Dedifferentiated amniotic fluid mesenchymal stem cell (primary cell): ENCODE data around the gene SERPINB13.
"Not testable (repeated sequence)": the region's sequence is repeated elsewhere in the genome, so short reads cannot be mapped to it uniquely, and the experiment has no call there.

Experiments used
- DNase-seq: peaks from one replicate; pipeline ENCODE4 v3.0.0-alpha.2; 2016; ENCODE audit errors: extremely low spot score

SERPINB13 gene

GRCh38 chr18:63590966-63591695, 4.0 kb downstream of the SERPINB13 start:
- no peak for DNase-seq

GRCh38 chr18:63591725-63592124, 4.6 kb downstream of the SERPINB13 start:
- no peak for DNase-seq

GRCh38 chr18:63592471-63592870, 5.3 kb downstream of the SERPINB13 start:
- no peak for DNase-seq

GRCh38 chr18:63596964-63597363, 9.8 kb downstream of the SERPINB13 start:
- DNase-seq = no peak

- DNase-seq = no peak
These were observed 16.2 kb downstream of the SERPINB13 start for GRCh38 chr18:63603355-63603754.

- no peak for DNase-seq
These were observed 16.6 kb downstream of the SERPINB13 start for GRCh38 chr18:63603772-63604171.

GRCh38 chr18:63604791-63605567, 17.8 kb downstream of the SERPINB13 start:
- no peak for DNase-seq

- DNase-seq = peak; percentile 74
These were observed 19.4 kb downstream of the SERPINB13 start for GRCh38 chr18:63606526-63606925.

GRCh38 chr18:63613420-63613819, 26.3 kb downstream of the SERPINB13 start:
- DNase-seq = no peak

- no peak for DNase-seq
These were observed 30.1 kb downstream of the SERPINB13 start for GRCh38 chr18:63617049-63617914.

GRCh38 chr18:63617915-63618234, 30.7 kb downstream of the SERPINB13 start:
- DNase-seq = no peak

GRCh38 chr18:63619661-63620060, 32.5 kb downstream of the SERPINB13 start:
- DNase-seq = no peak

GRCh38 chr18:63624863-63625262, 37.7 kb downstream of the SERPINB13 start:
- DNase-seq = no peak

- no peak for DNase-seq
These were observed 39.3 kb downstream of the SERPINB13 start for GRCh38 chr18:63626431-63626830.

GRCh38 chr18:63627819-63628218, 40.7 kb downstream of the SERPINB13 start:
- DNase-seq = no peak

GRCh38 chr18:63637703-63638102, 50.6 kb downstream of the SERPINB13 start:
- DNase-seq = no peak

GRCh38 chr18:63641157-63641680, 54.1 kb downstream of the SERPINB13 start:
- not testable (repeated sequence) for DNase-seq

GRCh38 chr18:63642668-63643356, 55.7 kb downstream of the SERPINB13 start:
- not testable (repeated sequence) for DNase-seq

- not testable (repeated sequence) for DNase-seq
These were observed 57.0 kb downstream of the SERPINB13 start, which contains the start of gene SERPINB4 for GRCh38 chr18:63644142-63644541. TSS of gene SERPINB4 (minus strand) at chr18:63644256. CDS start at chr18:63643577, 679 bp downstream.

- not testable (repeated sequence) for DNase-seq
These were observed 57.6 kb downstream of the SERPINB13 start for GRCh38 chr18:63644694-63645093.

GRCh38 chr18:63646936-63647335, 59.8 kb downstream of the SERPINB13 start:
- DNase-seq = peak; percentile 32
